ENCODE data around the gene TTC31. TPM values are rescaled to one million over a fixed set of nuclear protein-coding genes. Genes with fewer than 3 reads are reported as not detected.

Gene TTC31
- total RNA-seq, 1 experiment from 2014 or later, result 26.4 TPM

GRCh38 chr2:74495440-74495839, 12.6 kb downstream of the TTC31 start:
- Histone ChIP-seq H2AFZ (ENCODE audit: low read depth, low read length, poor library complexity, severe bottlenecking) (no peak overlapping the region), H3K4me3 (replicated peaks in 1 of 2; ENCODE audit: low read depth in 1 of 2, low read length in 2 of 2) (no peak overlapping the region), H3K9me2 (ENCODE audit: insufficient read depth) (no peaks in the 10 kb centered on the region), H3K27ac (ENCODE audit: low read depth, low read length) (no peak overlapping the region), H4K20me1 (ENCODE audit: insufficient read depth) (no peaks in the 10 kb centered on the region), H3K27me3 (ENCODE audit: insufficient read depth, low read length) (no peaks in the 10 kb centered on the region), H3K4me2 (ENCODE audit: low read length) (no peak overlapping the region), H3K9me3 (ENCODE audit: control insufficient read depth in 1 of 2, insufficient read depth in 1 of 2, low read depth in 1 of 2, low read length in 2 of 2) (no peaks in the 10 kb centered on the region), H3K36me3 (ENCODE audit: control insufficient read depth in 1 of 2, insufficient read depth in 2 of 2, low read length in 2 of 2) (peaks cover 4 to 17% of the 10 kb centered on the region in 2 experiments; a peak in 2 of 4 replicates), H3K4me1 (ENCODE audit: control insufficient read depth in 1 of 2, insufficient read depth in 2 of 2, low read length in 2 of 2) (no peaks in the 10 kb centered on the region), H3K9ac (ENCODE audit: low read length) (no peak overlapping the region), H3K79me2 (ENCODE audit: insufficient read depth, low read length) (no peaks in the 10 kb centered on the region)
- RAD21 ChIA-PET (ENCODE audit: low non-redundant PET in 1 of 2, low total read pairs in 2 of 2, uncharacterized antibody in 2 of 2, unreplicated experiment in 2 of 2), result no interaction called here
- POLR2A ChIA-PET, result no interaction called here
- TSS peak; percentile 4 for BruUV-seq (replicated peaks)
- TF ChIP-seq CBX3 (IDR thresholded peaks at IDR 0.05; ENCODE audit: low read depth) (no peak), EGR1 (IDR thresholded peaks at IDR 0.05; ENCODE audit: low read depth) (no peak), JUND (IDR thresholded peaks at IDR 0.05) (no peak), RAD21 (IDR thresholded peaks at IDR 0.05; ENCODE audit: low read depth) (no peak)
- intact Hi-C loops (cut with micrococcal nuclease), result no loop called here
- ATAC-seq, result no peak
- CTCF ChIA-PET, result no interaction called here
- DNase-seq (ENCODE audit: low read depth, low spot score), result no peak

GRCh38 chr2:74496997-74497776, 14.3 kb downstream of the TTC31 start:
- H3K4me3 ChIP-seq (replicated peaks in 1 of 2; ENCODE audit: low read depth in 1 of 2, low read length in 2 of 2), result no peak overlapping the region
- intact Hi-C loops (cut with micrococcal nuclease), result no loop called here
- TF ChIP-seq REST (IDR thresholded peaks at IDR 0.05; ENCODE audit: low read depth) (no peak), RAD21 (IDR thresholded peaks at IDR 0.05; ENCODE audit: low read depth) (no peak), POLR2AphosphoS5 (IDR thresholded peaks at IDR 0.05; ENCODE audit: low read depth, low read length) (no peak; the same call in 1 of the 2 replicates), EZH2phosphoT487 (IDR thresholded peaks at IDR 0.05; ENCODE audit: borderline replicate concordance) (no peak), JUND (IDR thresholded peaks at IDR 0.05) (no peak), POLR2A (IDR thresholded peaks at IDR 0.05; ENCODE audit: borderline replicate concordance, extremely low read depth, insufficient read depth, insufficient read length) (no peak), ZFX (IDR thresholded peaks at IDR 0.05) (no peak), SP1 (IDR thresholded peaks at IDR 0.05; ENCODE audit: low read depth) (no peak), CTCF (IDR thresholded peaks at IDR 0.05 in 2 of 3, conservative IDR thresholded peaks at IDR 0.05 in 1 of 3; ENCODE audit: borderline replicate concordance in 1 of 3, insufficient read depth in 1 of 3, low read depth in 2 of 3, low read length in 2 of 3) (no peak), MAX (IDR thresholded peaks at IDR 0.05) (no peak), SIN3A (IDR thresholded peaks at IDR 0.05; ENCODE audit: low read depth) (no peak), YY1 (IDR thresholded peaks at IDR 0.05; ENCODE audit: extremely low read depth, insufficient replicate concordance, low read depth, low read length) (no peak), FOSL1 (IDR thresholded peaks at IDR 0.05; ENCODE audit: low read depth) (no peak)

More at GRCh38 chr2:74496997-74497776, 14.3 kb downstream of the TTC31 start:
- ATAC-seq, result no peak
- H3K36me3 ChIP-seq (ENCODE audit: control insufficient read depth in 1 of 2, insufficient read depth in 2 of 2, low read length in 2 of 2), result peaks cover 2% of the 10 kb centered on the region in 2 experiments; a peak in 1 of 4 replicates
- H2AFZ ChIP-seq (ENCODE audit: low read depth, low read length, poor library complexity, severe bottlenecking), result no peak overlapping the region
- RAD21 ChIA-PET (ENCODE audit: low non-redundant PET in 1 of 2, low total read pairs in 2 of 2, uncharacterized antibody in 2 of 2, unreplicated experiment in 2 of 2), result no interaction called here
- H3K27me3 ChIP-seq (ENCODE audit: insufficient read depth, low read length), result no peaks in the 10 kb centered on the region
- CTCF ChIA-PET, result no interaction called here
- BruUV-seq (replicated peaks), result no TSS peak
- DNase-seq (ENCODE audit: low read depth, low spot score), result no peak
- peaks cover 8 to 16% of the 10 kb centered on the region in 2 experiments; a peak in 3 of 4 replicates for H3K4me1 ChIP-seq (ENCODE audit: control insufficient read depth in 1 of 2, insufficient read depth in 2 of 2, low read length in 2 of 2)
- no peaks in the 10 kb centered on the region for H4K20me1 ChIP-seq (ENCODE audit: insufficient read depth)
- H3K9me3 ChIP-seq (ENCODE audit: control insufficient read depth in 1 of 2, insufficient read depth in 1 of 2, low read depth in 1 of 2, low read length in 2 of 2), result no peaks in the 10 kb centered on the region
- no peak overlapping the region for H3K9ac ChIP-seq (ENCODE audit: low read length)
- POLR2A ChIA-PET, result no interaction called here
- H3K79me2 ChIP-seq (ENCODE audit: insufficient read depth, low read length), result no peaks in the 10 kb centered on the region
- no peak overlapping the region for H3K27ac ChIP-seq (ENCODE audit: low read depth, low read length)
- no peaks in the 10 kb centered on the region for H3K9me2 ChIP-seq (ENCODE audit: insufficient read depth)
- no peak overlapping the region for H3K4me2 ChIP-seq (ENCODE audit: low read length)
